Urothelium cell line (cell line): Measurements from ENCODE around the gene TKT.

Source experiments
- DNase-seq: peaks from one replicate; pipeline ENCODE4 v3.0.0; 2011; ENCODE audit warnings: low spot score, mixed read lengths
- FAIRE-seq: peaks from 2 replicates; lab custom pipeline; 2011; peaks lifted over from hg19 to GRCh38; lab: Jason Lieb, UNC

Gene TKT

DNA sequence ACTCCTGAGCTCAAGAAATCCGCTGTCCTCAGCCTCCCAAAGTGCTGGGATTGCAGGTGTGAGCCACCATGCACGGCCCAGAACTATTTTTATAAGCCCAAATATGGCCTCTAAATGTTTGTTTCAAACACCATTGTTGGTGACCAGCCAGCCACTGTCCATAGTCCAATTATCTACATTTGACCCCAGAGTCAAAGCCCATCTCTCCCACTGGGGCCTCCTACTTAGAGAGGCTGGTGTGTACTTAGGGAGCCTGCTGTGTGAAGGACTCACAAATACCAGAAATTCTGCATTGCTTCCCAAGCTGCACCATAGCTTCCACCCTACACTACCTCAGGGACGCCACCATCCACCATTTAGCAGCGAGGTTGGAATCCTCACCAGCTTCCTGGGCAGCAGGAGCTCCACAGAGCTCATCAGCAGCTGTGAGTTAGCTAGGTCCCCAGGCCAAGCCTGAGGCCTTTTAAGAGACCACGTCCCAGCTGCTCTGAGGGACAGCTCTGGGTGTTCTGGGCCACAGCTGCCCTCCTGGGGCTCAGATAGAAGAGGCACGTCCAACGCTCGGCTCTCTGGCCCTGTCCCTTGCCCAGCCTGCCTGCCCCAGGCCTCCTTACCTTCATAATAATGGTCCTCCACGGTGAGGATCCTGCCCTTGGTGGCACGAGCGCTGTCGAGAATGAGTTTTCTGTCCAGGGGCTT lies 29.5 kb downstream of the TKT start:
- DNase-seq, result no peak
- no peak for FAIRE-seq

DNA sequence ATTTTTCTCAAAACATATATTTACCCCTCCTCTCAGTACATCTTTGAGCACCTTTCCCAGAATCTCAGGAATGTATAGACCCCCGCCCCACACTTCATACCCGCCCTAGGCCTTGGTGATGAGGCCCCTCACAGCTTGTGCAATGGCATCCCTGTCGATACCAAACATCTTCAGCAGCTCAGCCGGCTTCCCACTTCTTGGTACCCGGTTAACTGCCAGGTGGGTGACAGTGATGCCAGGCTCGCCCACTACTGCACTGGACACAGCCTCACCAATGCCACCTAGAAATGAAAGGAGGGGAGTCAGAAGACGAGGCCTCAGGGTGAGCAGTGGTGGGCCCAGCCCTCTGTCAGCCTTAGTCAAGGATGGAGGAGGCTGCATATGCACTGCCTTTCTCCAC lies 30.2 kb downstream of the TKT start:
- no peak for DNase-seq
- FAIRE-seq, result no peak

DNA sequence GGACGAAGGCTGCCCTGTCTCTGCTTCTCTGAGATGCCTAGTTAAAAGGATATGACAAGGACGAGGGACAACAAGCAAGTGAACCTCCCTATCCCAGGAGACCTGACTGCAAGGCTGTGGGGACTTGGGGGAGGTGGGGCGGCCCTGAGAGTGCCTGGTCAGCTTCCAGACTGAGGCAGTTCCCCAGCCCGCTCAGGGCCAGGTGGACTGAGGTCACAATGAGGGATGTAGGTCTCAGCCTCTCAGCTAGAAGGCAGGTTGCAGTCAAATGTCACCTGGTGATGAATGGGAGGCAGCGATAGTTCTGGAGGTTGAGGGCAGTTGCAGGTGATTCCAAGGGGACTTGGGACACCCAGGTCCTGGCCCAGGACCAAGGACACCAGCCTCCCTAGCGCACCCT lies 30.6 kb downstream of the TKT start:
- FAIRE-seq, result no peak

GRCh38 chr3:53224536-53224935 lies 31.3 kb downstream of the TKT start:
- FAIRE-seq (no peak), DNase-seq (no peak)

More for the DNA sequence above, 30.6 kb downstream of the TKT start:
- DNase-seq, result no peak

DNA sequence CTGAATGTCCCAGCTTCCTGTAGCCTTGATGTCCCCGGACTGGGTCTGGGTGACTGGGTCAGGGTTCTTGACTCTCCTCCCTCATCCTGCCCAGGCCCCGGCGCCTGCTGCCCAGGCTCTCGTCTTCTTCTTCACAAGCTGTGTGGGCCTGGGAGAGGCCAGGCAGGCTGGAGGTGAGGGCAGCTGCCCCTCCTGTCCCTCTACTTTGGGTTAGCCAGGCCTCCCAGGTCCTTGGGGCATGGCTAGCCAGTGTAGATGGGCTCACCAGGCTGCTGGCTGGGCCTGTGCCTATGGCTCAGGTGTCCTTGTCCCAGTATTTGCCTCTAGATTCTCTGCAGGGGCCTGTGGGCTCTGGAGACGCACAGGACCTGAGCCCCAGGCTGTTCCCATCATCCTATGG lies 31.8 kb downstream of the TKT start:
- DNase-seq (no peak), FAIRE-seq (no peak)

DNA sequence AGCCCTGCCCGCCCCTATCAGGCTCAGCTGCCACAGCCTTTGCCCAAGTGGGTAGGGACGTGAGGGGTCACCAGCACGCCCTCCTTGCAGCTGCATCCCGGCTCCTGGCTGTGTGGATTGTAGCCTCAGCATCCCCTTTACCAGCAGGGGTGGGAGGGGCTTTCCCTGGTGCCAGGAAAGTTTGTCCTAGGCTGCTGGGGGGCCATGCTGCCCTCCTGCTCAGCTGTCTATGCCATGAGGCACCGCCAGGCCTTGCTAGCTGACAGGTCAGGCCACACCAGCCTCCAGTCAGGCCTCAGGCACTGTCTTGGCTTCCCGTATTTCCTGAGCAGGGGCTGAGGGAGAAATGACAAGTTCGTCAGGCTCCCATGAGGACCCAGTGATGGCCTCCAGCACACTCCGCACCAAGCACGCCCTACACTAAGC lies 32.3 kb downstream of the TKT start:
- no peak for DNase-seq

DNA sequence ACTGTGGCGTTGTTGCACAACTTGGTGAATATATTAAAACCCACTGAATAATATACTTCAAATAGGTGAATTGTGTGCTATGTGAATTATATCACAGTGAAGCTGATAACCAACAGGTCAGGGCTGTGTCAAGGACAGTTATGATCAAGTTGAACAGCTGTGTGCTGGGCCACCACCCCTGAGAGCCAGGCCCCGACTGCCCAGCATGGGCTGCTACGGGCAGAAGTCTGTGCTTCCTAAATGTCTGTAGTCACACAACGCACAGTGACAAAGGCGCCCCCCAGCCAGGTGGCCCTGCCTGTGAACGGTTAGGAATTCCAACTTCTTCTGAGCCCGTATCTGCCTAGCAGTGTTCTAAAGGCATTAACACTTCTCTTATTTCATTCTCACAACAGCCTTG lies 32.8 kb downstream of the TKT start:
- FAIRE-seq (no peak), DNase-seq (no peak)

More for the DNA sequence above, 32.3 kb downstream of the TKT start:
- no peak for FAIRE-seq

DNA sequence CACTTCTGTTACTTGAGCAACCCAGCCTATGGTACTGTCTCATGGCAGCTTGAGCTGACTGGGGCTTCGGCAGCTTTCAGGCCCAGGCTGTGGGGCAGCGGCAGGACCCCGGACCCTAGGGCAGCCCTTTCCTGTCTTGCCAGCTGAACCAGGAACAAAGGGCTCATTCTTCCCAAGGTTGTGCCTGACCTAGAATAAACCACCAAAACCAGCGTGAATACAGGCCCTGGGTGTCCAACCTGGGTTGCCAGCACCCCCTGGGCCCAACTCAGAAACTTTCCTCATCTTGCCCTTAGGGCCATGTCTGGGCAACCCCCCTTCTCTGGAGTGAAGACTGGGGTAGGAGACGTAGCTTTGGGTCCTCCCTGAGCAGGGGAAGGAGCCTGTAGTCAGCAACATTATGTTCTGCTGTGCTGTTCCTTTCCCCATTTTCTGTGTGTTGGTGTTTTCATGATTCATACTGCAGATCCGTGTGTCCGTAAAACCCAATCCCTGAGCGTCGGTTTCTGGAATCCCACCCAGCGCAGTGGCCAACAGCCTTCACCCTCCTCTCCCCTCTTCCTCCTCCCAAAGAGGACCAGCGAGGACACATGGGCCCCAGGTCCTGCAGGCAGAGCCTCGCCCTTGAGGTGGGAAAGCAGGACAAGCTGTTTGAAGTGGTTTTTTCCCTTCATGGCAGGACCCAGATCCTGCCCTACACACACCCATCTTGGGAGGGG lies 33.5 kb downstream of the TKT start:
- DNase-seq, result no peak
- no peak for FAIRE-seq

- FAIRE-seq, result no peak
- DNase-seq, result no peak
Observed at GRCh38 chr3:53221827-53222182, 34.0 kb downstream of the TKT start.

- DNase-seq (no peak), FAIRE-seq (no peak)
Observed at GRCh38 chr3:53221345-53221744, 34.5 kb downstream of the TKT start.

- DNase-seq (peak; percentile 85), FAIRE-seq (peak; percentile 42)
Observed at GRCh38 chr3:53219895-53220483, 35.8 kb downstream of the TKT start.

DNA sequence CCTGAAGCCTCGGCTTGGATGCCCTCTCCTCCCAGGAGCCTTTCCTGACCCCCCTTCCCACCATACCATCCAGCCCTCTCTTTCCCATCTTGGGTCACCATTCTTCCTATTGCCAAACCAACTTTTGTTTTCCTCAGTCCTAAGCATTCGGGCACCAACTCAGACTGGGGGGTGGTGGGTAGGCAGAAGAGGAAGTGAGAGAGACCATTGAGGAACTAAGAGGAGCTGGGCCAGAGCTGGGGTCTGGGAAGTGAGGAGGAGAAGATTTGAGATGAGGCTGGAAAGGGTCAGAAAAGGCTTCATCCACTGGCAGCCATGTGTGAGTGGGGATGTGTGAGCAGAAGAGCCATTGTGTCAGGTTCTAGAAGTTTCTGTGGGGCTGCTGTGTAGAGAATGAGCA lies 37.7 kb downstream of the TKT start:
- FAIRE-seq (no peak), DNase-seq (no peak)

DNA sequence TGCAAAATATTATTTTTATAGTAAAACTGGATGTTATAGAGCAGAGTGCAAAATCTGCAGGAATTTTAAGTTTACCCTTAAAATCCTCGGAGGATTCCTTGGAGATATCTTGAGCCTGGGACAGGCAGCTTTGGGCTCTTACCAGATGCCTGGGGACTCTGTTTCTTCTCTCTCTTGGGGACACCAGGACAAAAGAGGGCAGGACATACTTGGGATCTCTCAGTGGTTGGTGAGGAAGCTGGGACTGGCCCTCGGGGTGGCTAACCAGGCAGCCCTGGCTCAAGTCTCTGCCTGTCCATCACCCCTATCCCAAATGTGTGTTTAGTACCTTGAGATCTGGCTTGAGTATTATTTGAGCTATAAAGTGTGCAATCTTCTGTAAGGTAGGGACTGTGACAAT lies 38.6 kb downstream of the TKT start:
- no peak for FAIRE-seq

GRCh38 chr3:53216723-53217122 lies 39.1 kb downstream of the TKT start:
- DNase-seq (no peak), FAIRE-seq (no peak)

More for the DNA sequence above, 38.6 kb downstream of the TKT start:
- DNase-seq, result no peak

- DNase-seq, result no peak
Observed at GRCh38 chr3:53215816-53216215, 40.0 kb downstream of the TKT start.

GRCh38 chr3:53213276-53213675 lies 42.5 kb downstream of the TKT start:
- DNase-seq (no peak), FAIRE-seq (no peak)

More at GRCh38 chr3:53215816-53216215, 40.0 kb downstream of the TKT start:
- FAIRE-seq, result no peak

DNA sequence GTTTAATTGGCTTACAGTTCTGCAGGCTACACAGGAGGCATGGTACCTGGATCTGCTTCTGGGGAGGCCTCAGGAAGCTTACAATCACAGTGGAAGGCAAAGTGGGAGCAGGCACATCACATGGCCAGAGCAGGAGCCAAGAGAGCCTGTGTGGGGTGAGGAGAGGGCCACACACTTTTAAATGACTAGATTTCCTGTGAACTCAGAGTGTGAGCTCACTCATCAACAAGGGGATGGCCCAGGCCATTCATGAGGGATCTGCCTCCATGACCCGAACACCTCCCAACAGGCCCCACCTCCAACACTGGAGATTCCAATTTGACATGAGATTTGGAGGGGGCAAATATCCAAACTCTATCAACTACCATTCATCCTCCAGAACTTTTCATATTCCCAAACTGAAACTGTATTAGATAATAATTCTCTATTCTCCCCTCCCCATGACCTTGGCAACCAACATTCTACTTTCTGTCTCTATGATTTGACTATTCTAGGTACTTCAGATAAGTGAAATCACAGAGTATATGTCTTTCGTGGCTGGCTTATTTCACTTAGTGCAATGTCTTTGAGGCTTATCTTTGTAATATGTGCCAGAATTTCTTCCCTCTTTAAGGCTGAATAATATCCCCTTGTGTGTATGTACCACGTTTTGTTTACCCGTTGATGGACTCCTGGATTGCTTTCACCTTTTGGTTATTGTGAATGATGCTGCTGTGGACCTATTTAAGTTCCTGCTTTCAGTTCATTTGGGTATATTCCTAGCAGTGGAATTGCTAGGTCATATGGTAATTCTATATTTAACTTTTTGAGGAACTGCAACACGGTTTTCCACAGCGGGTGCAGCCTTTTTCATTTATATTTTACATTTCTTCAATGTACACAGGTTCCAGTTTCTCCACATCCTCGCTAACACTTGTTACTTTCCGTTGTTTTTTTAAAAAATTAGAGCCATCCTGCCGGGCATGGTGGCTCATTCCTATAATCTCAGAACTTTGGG lies 43.8 kb downstream of the TKT start:
- no peak for FAIRE-seq
- no peak for DNase-seq

GRCh38 chr3:53202331-53203015 lies 53.3 kb downstream of the TKT start:
- DNase-seq (no peak), FAIRE-seq (no peak)

GRCh38 chr3:53200501-53201498 lies 55.0 kb downstream of the TKT start:
- DNase-seq (no peak), FAIRE-seq (no peak)
